HCT116 (cell line): Measurements from ENCODE around the gene KRTAP29-1.

Experiments used
- EGR1 ChIP-seq: IDR thresholded peaks from 2 replicates; pipeline ENCODE4 v1.6.1; 2012; ENCODE audit warnings: low read depth
- ELF1 ChIP-seq: IDR thresholded peaks from 2 replicates; pipeline ENCODE4 v1.6.1; 2012; ENCODE audit warnings: low read depth, borderline replicate concordance
- EZH2 ChIP-seq: fragments of 200-600 bp; sonication (generic); IDR thresholded peaks from 2 replicates; pipeline ENCODE4 v1.6.1; 2017; ENCODE audit warnings: antibody characterized with exemption, mixed run types
- POLR2A ChIP-seq: IDR thresholded peaks from 2 replicates; pipeline ENCODE4 v1.7.0; 2011; ENCODE audit warnings: borderline replicate concordance; ENCODE audit not compliant: insufficient read depth, insufficient read length; ENCODE audit errors: extremely low read depth
- POLR2AphosphoS5 ChIP-seq: IDR thresholded peaks from 2 replicates; pipeline ENCODE4 v1.6.1; 2011; ENCODE audit warnings: mild to moderate bottlenecking, low read depth, low read length, moderate library complexity
- RAD21 ChIP-seq: IDR thresholded peaks from 2 replicates; pipeline ENCODE4 v1.6.1; 2012; ENCODE audit warnings: low read depth, mild to moderate bottlenecking
- SP1 ChIP-seq: IDR thresholded peaks from 2 replicates; pipeline ENCODE4 v1.6.1; 2012; ENCODE audit warnings: low read depth
- TF ChIP-seq, protein P1 (sequence below), 3 experiments: fragments of 200-600 bp in 1 of 3; sonication (generic) in 1 of 3; IDR thresholded peaks in 2 of 3; conservative IDR thresholded peaks in 1 of 3; 2 replicates each; pipeline ENCODE4 v1.5.1; 2012 to 2017; ENCODE audit warnings: low read depth in 2 of 3, low read length in 2 of 3, antibody characterized with exemption in 1 of 3, borderline replicate concordance in 1 of 3, control low read depth in 1 of 3, mild to moderate bottlenecking in 1 of 3, mixed read lengths in 1 of 3, mixed run types in 1 of 3, moderate library complexity in 1 of 3; ENCODE audit not compliant: insufficient read depth in 1 of 3
- TF ChIP-seq, protein P2 (sequence below): IDR thresholded peaks from 2 replicates; pipeline ENCODE4 v1.6.1; 2011; ENCODE audit warnings: mild to moderate bottlenecking, low read length, moderate library complexity; ENCODE audit not compliant: insufficient replicate concordance; ENCODE audit errors: extremely low read depth

DNA sequence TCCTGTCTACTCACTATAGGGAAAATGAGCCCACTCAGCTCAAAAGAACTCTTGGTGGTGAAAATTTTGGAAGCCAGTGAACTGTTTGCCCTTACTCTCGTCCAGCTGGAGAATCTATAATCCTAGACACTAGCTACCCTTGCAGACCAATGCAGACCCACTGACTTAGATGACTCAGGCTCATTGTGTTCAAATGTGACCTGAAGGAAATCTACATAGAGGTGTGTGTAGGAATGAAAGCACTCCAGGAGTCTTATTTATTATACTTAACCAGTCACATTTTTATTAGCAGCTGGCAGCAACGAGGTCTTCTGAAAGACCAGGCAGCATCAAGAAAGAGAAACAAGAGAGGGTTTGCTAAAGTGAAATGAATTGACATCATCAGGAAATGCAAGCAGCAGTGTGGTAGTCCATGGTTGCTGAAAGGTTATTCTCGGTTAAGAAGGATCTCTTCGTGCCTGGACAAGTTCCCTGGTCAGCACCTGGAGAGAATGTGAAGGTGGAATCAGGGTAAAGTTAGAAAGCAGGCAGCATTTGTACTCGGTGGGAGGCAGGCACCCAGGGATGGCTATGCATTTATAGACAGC is 1.4 kb downstream of the KRTAP29-1 start:
- no peak for TF ChIP-seq POLR2AphosphoS5
- TF ChIP-seq, protein P1, sequence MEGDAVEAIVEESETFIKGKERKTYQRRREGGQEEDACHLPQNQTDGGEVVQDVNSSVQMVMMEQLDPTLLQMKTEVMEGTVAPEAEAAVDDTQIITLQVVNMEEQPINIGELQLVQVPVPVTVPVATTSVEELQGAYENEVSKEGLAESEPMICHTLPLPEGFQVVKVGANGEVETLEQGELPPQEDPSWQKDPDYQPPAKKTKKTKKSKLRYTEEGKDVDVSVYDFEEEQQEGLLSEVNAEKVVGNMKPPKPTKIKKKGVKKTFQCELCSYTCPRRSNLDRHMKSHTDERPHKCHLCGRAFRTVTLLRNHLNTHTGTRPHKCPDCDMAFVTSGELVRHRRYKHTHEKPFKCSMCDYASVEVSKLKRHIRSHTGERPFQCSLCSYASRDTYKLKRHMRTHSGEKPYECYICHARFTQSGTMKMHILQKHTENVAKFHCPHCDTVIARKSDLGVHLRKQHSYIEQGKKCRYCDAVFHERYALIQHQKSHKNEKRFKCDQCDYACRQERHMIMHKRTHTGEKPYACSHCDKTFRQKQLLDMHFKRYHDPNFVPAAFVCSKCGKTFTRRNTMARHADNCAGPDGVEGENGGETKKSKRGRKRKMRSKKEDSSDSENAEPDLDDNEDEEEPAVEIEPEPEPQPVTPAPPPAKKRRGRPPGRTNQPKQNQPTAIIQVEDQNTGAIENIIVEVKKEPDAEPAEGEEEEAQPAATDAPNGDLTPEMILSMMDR (IDR thresholded peaks at IDR 0.05 in 2 of 3, conservative IDR thresholded peaks at IDR 0.05 in 1 of 3; ENCODE audit: borderline replicate concordance in 1 of 3, insufficient read depth in 1 of 3, low read depth in 2 of 3, low read length in 2 of 3), result no peak
- no peak for TF ChIP-seq POLR2A
- TF ChIP-seq SP1, result no peak
- no peak for TF ChIP-seq ELF1
- TF ChIP-seq, protein P2, sequence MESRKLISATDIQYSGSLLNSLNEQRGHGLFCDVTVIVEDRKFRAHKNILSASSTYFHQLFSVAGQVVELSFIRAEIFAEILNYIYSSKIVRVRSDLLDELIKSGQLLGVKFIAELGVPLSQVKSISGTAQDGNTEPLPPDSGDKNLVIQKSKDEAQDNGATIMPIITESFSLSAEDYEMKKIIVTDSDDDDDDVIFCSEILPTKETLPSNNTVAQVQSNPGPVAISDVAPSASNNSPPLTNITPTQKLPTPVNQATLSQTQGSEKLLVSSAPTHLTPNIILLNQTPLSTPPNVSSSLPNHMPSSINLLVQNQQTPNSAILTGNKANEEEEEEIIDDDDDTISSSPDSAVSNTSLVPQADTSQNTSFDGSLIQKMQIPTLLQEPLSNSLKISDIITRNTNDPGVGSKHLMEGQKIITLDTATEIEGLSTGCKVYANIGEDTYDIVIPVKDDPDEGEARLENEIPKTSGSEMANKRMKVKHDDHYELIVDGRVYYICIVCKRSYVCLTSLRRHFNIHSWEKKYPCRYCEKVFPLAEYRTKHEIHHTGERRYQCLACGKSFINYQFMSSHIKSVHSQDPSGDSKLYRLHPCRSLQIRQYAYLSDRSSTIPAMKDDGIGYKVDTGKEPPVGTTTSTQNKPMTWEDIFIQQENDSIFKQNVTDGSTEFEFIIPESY, result no peak
- TF ChIP-seq RAD21, result no peak
- TF ChIP-seq EGR1, result no peak
- no peak for TF ChIP-seq EZH2
